ENCODE results near the gene NCKAP5L. TPM values are rescaled to one million over a fixed set of nuclear protein-coding genes. Genes with fewer than 3 reads are reported as not detected.

NCKAP5L gene
- total and polyA plus RNA-seq, 9 of the 15 experiments (the other 6 are each of a cell fraction or from before 2014, with no cell fraction given), result 0.01 to 14.4 (median 3.7) TPM

GRCh38 chr12:49750027-49750995, 77.9 kb downstream of the NCKAP5L start (continued):
- TF ChIP-seq ZFP91 (CRISPR knock-in tag; IDR thresholded peaks at IDR 0.05) (no peak), ZNF699 (CRISPR knock-in tag; IDR thresholded peaks at IDR 0.05; ENCODE audit: insufficient replicate concordance) (no peak), MGA (IDR thresholded peaks at IDR 0.05) (peak; percentile 55), ARID4B (CRISPR knock-in tag; IDR thresholded peaks at IDR 0.05) (no peak), TAF1 (IDR thresholded peaks at IDR 0.05; ENCODE audit: control insufficient read depth, extremely low read depth, insufficient read depth, low read length, severe bottlenecking) (no peak), BCL6 (CRISPR knock-in tag; IDR thresholded peaks at IDR 0.05) (no peak), FOSL1 (tag; conservative IDR thresholded peaks at IDR 0.05) (peak; percentile 91)

Measured in K562 (cell line).